Medulla oblongata (tissue), 1 donor: ENCODE results near the gene PHLPP1.
"Not testable (repeated sequence)": the region's sequence is repeated elsewhere in the genome, so short reads cannot be mapped to it uniquely, and the experiment has no call there.

Source experiments
- DNase-seq: peaks from one replicate; pipeline ENCODE4 v3.0.0-alpha.2; 2015; ENCODE audit errors: extremely low spot score

The PHLPP1 gene

GRCh38 chr18:62717925-62718800 is 2.8 kb downstream of the PHLPP1 start:
- DNase-seq: peak; percentile 37

- peak; percentile 59 for DNase-seq
Measured at GRCh38 chr18:62720048-62720447, 4.7 kb downstream of the PHLPP1 start.

- peak; percentile 37 for DNase-seq
Measured at GRCh38 chr18:62720766-62721613, 5.6 kb downstream of the PHLPP1 start.

GRCh38 chr18:62721839-62722795 is 6.8 kb downstream of the PHLPP1 start:
- peak; percentile 42 for DNase-seq

GRCh38 chr18:62723666-62724281 is 8.4 kb downstream of the PHLPP1 start:
- peak; percentile 54 for DNase-seq

GRCh38 chr18:62725896-62726295 is 10.6 kb downstream of the PHLPP1 start:
- DNase-seq: no peak

GRCh38 chr18:62728254-62728653 is 12.9 kb downstream of the PHLPP1 start:
- no peak for DNase-seq

GRCh38 chr18:62729487-62730386 is 14.4 kb downstream of the PHLPP1 start:
- DNase-seq: no peak

GRCh38 chr18:62730941-62731340 is 15.6 kb downstream of the PHLPP1 start:
- DNase-seq: no peak

GRCh38 chr18:62732617-62733016 is 17.3 kb downstream of the PHLPP1 start:
- DNase-seq: no peak

GRCh38 chr18:62734290-62734689 is 18.9 kb downstream of the PHLPP1 start:
- no peak for DNase-seq

- no peak for DNase-seq
Measured at GRCh38 chr18:62735387-62735786, 20.0 kb downstream of the PHLPP1 start.

GRCh38 chr18:62736077-62736855 is 20.9 kb downstream of the PHLPP1 start:
- DNase-seq: no peak

GRCh38 chr18:62737241-62737873 is 22.0 kb downstream of the PHLPP1 start:
- DNase-seq: no peak

- no peak for DNase-seq
Measured at GRCh38 chr18:62738639-62739038, 23.3 kb downstream of the PHLPP1 start.

- DNase-seq: no peak
Measured at GRCh38 chr18:62739911-62740310, 24.6 kb downstream of the PHLPP1 start.

- DNase-seq: not testable (repeated sequence)
Measured at GRCh38 chr18:62740650-62741049, 25.3 kb downstream of the PHLPP1 start.

- DNase-seq: no peak
Measured at GRCh38 chr18:62741118-62741566, 25.8 kb downstream of the PHLPP1 start.

- DNase-seq: no peak
Measured at GRCh38 chr18:62741584-62741983, 26.2 kb downstream of the PHLPP1 start.
